Measurements from ENCODE around the gene SPATA32. TPM values are rescaled to one million over a fixed set of nuclear protein-coding genes. Genes with fewer than 3 reads are reported as not detected.

SPATA32 gene
- total RNA-seq = 0.07 TPM in 1 of 2 replicates, not detected in the other

GRCh38 chr17:45261577-45262515, at the start of gene SPATA32:
Gene SPATA32, minus strand, starts transcription at chr17:45262094. Its CDS starts 78 bp downstream, at chr17:45262016.

GRCh38 chr17:45221081-45222013, 40.5 kb downstream of the SPATA32 start, which contains the start of gene FMNL1:
Gene FMNL1, plus strand, starts transcription at chr17:45221885. Its CDS starts 240 bp downstream, at chr17:45222125.

Other genes starting within 250 kb of the SPATA32 start
- gene DCAKD, start 210.5 kb downstream of the SPATA32 start, total RNA-seq = 33.2 and 80.1 TPM in 2 replicates
- gene NMT1, start 200.8 kb downstream of the SPATA32 start, total RNA-seq = 64.9 and 152 TPM in 2 replicates
- 43.4 and 185 TPM in 2 replicates for gene PLCD3, start 129.6 kb downstream of the SPATA32 start, total RNA-seq
- gene ACBD4, start 126.4 kb downstream of the SPATA32 start, total RNA-seq = 4.6 and 5.5 TPM in 2 replicates
- gene HEXIM1, start 113.6 kb downstream of the SPATA32 start, total RNA-seq = 11.6 and 19.9 TPM in 2 replicates
- 3.4 TPM in 2 replicates for gene HEXIM2, start 100.2 kb downstream of the SPATA32 start, total RNA-seq
- gene FMNL1, start 40.2 kb downstream of the SPATA32 start, total RNA-seq = 3.4 and 7.3 TPM in 2 replicates
- 1.4 and 4.1 TPM in 2 replicates for gene MAP3K14, start 54.9 kb upstream of the SPATA32 start, total RNA-seq
- gene ARHGAP27, start 170.8 kb upstream of the SPATA32 start, total RNA-seq = 28.0 and 46.8 TPM in 2 replicates
- 39.0 and 60.4 TPM in 2 replicates for gene PLEKHM1, start 228.6 kb upstream of the SPATA32 start, total RNA-seq

All from nasal cavity respiratory epithelium epithelial cell of viscerocranial mucosa (primary cell).